GM19238 (cell line): ENCODE results near the gene FICD.

Source experiments
- DNase-seq: peaks from one replicate; pipeline ENCODE4 v3.0.0; 2011; ENCODE audit warnings: low spot score; ENCODE audit not compliant: insufficient read length

Gene FICD

DNA sequence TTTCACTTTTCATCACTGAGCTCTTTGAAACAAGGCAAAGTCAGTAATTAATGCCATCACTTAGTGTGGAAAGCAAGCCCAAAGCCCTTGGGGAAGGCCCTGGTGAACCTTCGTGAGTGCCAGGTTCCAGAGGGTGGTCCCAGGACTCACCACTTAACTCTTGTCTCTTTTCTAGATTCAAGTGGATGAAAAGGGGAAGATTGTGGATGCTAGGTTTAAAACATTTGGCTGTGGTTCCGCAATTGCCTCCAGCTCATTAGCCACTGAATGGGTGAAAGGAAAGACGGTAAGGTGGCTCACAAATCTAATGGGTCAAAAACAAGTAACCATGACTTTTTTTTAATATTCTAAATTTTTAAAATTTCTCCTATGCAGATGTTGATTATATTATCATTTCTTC lies 50.1 kb downstream of the FICD start:
- no peak for DNase-seq

- DNase-seq = no peak
Measured at GRCh38 chr12:108565976-108566375, 50.9 kb downstream of the FICD start.

- DNase-seq = no peak
Measured at GRCh38 chr12:108566452-108566851, 51.4 kb downstream of the FICD start.

DNA sequence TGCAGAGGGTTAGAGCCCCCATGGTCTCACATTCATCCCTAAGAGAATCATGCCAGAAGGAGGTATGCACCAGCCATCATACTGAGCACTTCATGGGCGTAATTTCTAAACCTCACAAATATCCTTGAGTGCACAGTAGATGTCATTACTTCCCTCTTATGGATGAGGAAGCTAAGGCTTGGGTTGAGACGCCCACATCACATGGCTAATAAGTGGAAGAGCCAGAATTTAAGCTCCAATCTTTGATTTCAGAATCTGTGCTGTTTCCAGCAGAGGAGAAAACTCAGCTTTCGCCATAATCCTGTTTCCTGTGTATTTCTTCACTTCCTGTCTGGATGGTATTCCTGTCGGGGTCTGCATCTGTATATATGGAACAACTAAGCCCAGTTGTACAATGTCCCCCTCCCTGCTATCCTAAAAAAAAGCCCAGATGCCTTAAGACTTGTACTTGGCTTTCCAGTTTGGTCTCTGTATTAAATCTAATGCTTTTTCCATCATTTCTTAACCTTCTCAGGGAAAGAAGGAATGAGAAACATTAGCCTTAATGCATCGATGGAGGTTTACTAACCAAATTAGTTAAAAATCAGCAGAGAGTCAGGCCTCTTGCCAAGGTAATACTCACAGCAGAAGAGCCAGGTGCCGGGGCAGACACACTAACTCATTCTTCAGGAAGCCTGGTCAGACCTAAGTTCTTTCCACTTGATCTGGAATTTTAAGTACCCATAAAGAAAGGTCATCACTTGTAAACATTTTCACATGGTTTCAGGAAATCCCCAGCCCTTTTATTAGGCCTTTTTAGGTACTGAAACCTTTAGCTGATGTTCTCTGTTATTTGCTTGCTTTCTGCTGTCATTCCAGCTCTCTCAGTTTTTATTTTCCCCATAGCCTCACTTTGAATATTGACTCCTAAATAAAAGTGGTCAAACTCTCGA lies 52.6 kb downstream of the FICD start:
- DNase-seq = no peak

- peak; percentile 38 for DNase-seq
Measured at GRCh38 chr12:108568338-108569154, 53.5 kb downstream of the FICD start.
